Measurements from ENCODE around the gene APOH. TPM values are rescaled to one million over a fixed set of nuclear protein-coding genes. Genes with fewer than 3 reads are reported as not detected.
"Not testable (repeated sequence)": the region's sequence is repeated elsewhere in the genome, so short reads cannot be mapped to it uniquely, and the experiment has no call there.

Gene APOH
- total and polyA plus RNA-seq, 3 experiments from 2014 or later: not detected

- H3K9me3 ChIP-seq (ENCODE audit: low read length); H3K27me3 ChIP-seq (ENCODE audit: insufficient read depth, low read length, poor library complexity, severe bottlenecking); H3K27me3 Mint-ChIP-seq; H3K4me3 ChIP-seq (ENCODE audit: low read length); DNase-seq; H3K27ac Mint-ChIP-seq; H3K27ac ChIP-seq (ENCODE audit: low read depth, low read length); POLR2A ChIA-PET; H3K36me3 ChIP-seq (ENCODE audit: insufficient read depth, low read length); H3K9me3 Mint-ChIP-seq; H3K36me3 Mint-ChIP-seq; H3K4me3 Mint-ChIP-seq: not testable (repeated sequence)
- CTCF ChIA-PET: interaction anchor here (1.0 kb wide), 1 partner anchor 295 kb away, joined by 4 read pairs; no protein-coding TSS in a partner anchor
- H3K4me1 ChIP-seq (ENCODE audit: insufficient read depth, low read length): peaks cover 15% of the 10 kb centered on the region
- peaks cover 11 to 19% (median 12%) of the 10 kb centered on the region in 3 donors for H3K4me1 Mint-ChIP-seq
These were observed 24.2 kb upstream of the APOH start for GRCh38 chr17:66253458-66253857.

- H3K36me3 ChIP-seq (ENCODE audit: insufficient read depth, low read length): no peaks in the 10 kb centered on the region
- POLR2A ChIA-PET: interaction anchor here (0.6 kb wide), 1 partner anchor 30 kb away, joined by 3 read pairs; no protein-coding TSS in a partner anchor
- H3K4me3 ChIP-seq (ENCODE audit: low read length): no peak overlapping the region
- Mint-ChIP-seq H3K9me3 (no peaks in the 10 kb centered on the region), H3K27ac (peak overlapping the region in 1 of 8 donors; percentile 26), H3K27me3 (no peaks in the 10 kb centered on the region), H3K36me3 (no peaks in the 10 kb centered on the region), H3K4me1 (peaks cover 16 to 22% (median 20%) of the 10 kb centered on the region in 3 donors), H3K4me3 (no peak overlapping the region)
- no peak overlapping the region for H3K27ac ChIP-seq (ENCODE audit: low read depth, low read length)
- CTCF ChIA-PET: interaction anchor here (0.7 kb wide), 1 partner anchor 9 kb away, joined by 3 read pairs; no protein-coding TSS in a partner anchor
- DNase-seq: no peak
- peaks cover 26% of the 10 kb centered on the region for H3K4me1 ChIP-seq (ENCODE audit: insufficient read depth, low read length)
- no peaks in the 10 kb centered on the region for H3K27me3 ChIP-seq (ENCODE audit: insufficient read depth, low read length, poor library complexity, severe bottlenecking)
- H3K9me3 ChIP-seq (ENCODE audit: low read length): no peaks in the 10 kb centered on the region
These were observed 21.5 kb upstream of the APOH start for GRCh38 chr17:66250686-66251085.

- H3K4me1 Mint-ChIP-seq: peaks cover 10 to 20% (median 17%) of the 10 kb centered on the region in 3 donors
These were observed 19.1 kb upstream of the APOH start for GRCh38 chr17:66248285-66248684.

GRCh38 chr17:66241839-66242238 is 12.6 kb upstream of the APOH start:
- Mint-ChIP-seq H3K4me3 (no peak overlapping the region), H3K36me3 (peaks cover 0 to 1% (median 0%) of the 10 kb centered on the region in 3 donors), H3K27ac (peak overlapping the region in 1 of 8 donors; percentile 39), H3K27me3 (peaks cover 0 to 8% of the 10 kb centered on the region in 2 donors), H3K4me1 (peaks cover 9 to 14% (median 13%) of the 10 kb centered on the region in 3 donors), H3K9me3 (no peaks in the 10 kb centered on the region)
- Histone ChIP-seq H3K9me3 (ENCODE audit: low read length) (no peaks in the 10 kb centered on the region), H3K4me1 (ENCODE audit: insufficient read depth, low read length) (peaks cover 12% of the 10 kb centered on the region), H3K27ac (ENCODE audit: low read depth, low read length) (no peak overlapping the region), H3K27me3 (ENCODE audit: insufficient read depth, low read length, poor library complexity, severe bottlenecking) (no peaks in the 10 kb centered on the region), H3K36me3 (ENCODE audit: insufficient read depth, low read length) (no peaks in the 10 kb centered on the region), H3K4me3 (ENCODE audit: low read length) (no peak overlapping the region)
- CTCF ChIA-PET: interaction anchor here (0.7 to 1.1 kb wide), 2 partner anchors 9 to 30 kb away, joined by 3 to 4 read pairs; no protein-coding TSS in a partner anchor
- POLR2A ChIA-PET: no interaction called here
- no peak for DNase-seq

More at GRCh38 chr17:66248285-66248684, 19.1 kb upstream of the APOH start:
- no peak overlapping the region for H3K4me3 ChIP-seq (ENCODE audit: low read length)
- DNase-seq: no peak
- H3K36me3 ChIP-seq (ENCODE audit: insufficient read depth, low read length): no peaks in the 10 kb centered on the region
- CTCF ChIA-PET: interaction anchor here (0.7 kb wide), 1 partner anchor 18 kb away, joined by 3 read pairs; no protein-coding TSS in a partner anchor
- Mint-ChIP-seq H3K4me3 (no peak overlapping the region), H3K27ac (no peak overlapping the region), H3K36me3 (no peaks in the 10 kb centered on the region), H3K9me3 (no peaks in the 10 kb centered on the region), H3K27me3 (no peaks in the 10 kb centered on the region)
- POLR2A ChIA-PET: no interaction called here
- peaks cover 18% of the 10 kb centered on the region for H3K4me1 ChIP-seq (ENCODE audit: insufficient read depth, low read length)
- H3K27me3 ChIP-seq (ENCODE audit: insufficient read depth, low read length, poor library complexity, severe bottlenecking): no peaks in the 10 kb centered on the region
- H3K27ac ChIP-seq (ENCODE audit: low read depth, low read length): no peak overlapping the region
- H3K9me3 ChIP-seq (ENCODE audit: low read length): no peaks in the 10 kb centered on the region

- Mint-ChIP-seq H3K27ac (peak overlapping the region in 1 of 8 donors; percentile 24), H3K4me3 (no peak overlapping the region), H3K4me1 (peaks cover 2 to 8% (median 6%) of the 10 kb centered on the region in 3 donors), H3K36me3 (peaks cover 0 to 1% (median 0%) of the 10 kb centered on the region in 3 donors), H3K27me3 (peaks cover 0 to 8% of the 10 kb centered on the region in 2 donors), H3K9me3 (no peaks in the 10 kb centered on the region)
- Histone ChIP-seq H3K27ac (ENCODE audit: low read depth, low read length) (no peak overlapping the region), H3K4me1 (ENCODE audit: insufficient read depth, low read length) (peaks cover 2% of the 10 kb centered on the region), H3K9me3 (ENCODE audit: low read length) (no peaks in the 10 kb centered on the region), H3K36me3 (ENCODE audit: insufficient read depth, low read length) (no peaks in the 10 kb centered on the region), H3K27me3 (ENCODE audit: insufficient read depth, low read length, poor library complexity, severe bottlenecking) (no peaks in the 10 kb centered on the region), H3K4me3 (ENCODE audit: low read length) (no peak overlapping the region)
- no peak for DNase-seq
- ChIA-PET POLR2A (no interaction called here), CTCF (interaction anchor here (0.7 kb wide), 2 partner anchors 276 to 1456 kb away, joined by 3 read pairs; no protein-coding TSS in a partner anchor)
These were observed 11.4 kb upstream of the APOH start for GRCh38 chr17:66240630-66241029.

GRCh38 chr17:66240013-66240412 is 10.8 kb upstream of the APOH start:
- no peak for DNase-seq
- peaks cover 0 to 1% (median 0%) of the 10 kb centered on the region in 3 donors for H3K36me3 Mint-ChIP-seq
- H3K4me3 Mint-ChIP-seq: no peak overlapping the region
- Histone ChIP-seq H3K4me3 (ENCODE audit: low read length) (no peak overlapping the region), H3K4me1 (ENCODE audit: insufficient read depth, low read length) (no peaks in the 10 kb centered on the region), H3K9me3 (ENCODE audit: low read length) (no peaks in the 10 kb centered on the region), H3K27ac (ENCODE audit: low read depth, low read length) (no peak overlapping the region), H3K27me3 (ENCODE audit: insufficient read depth, low read length, poor library complexity, severe bottlenecking) (no peaks in the 10 kb centered on the region), H3K36me3 (ENCODE audit: insufficient read depth, low read length) (no peaks in the 10 kb centered on the region)
- peaks cover under 1 to 4% (median 3%) of the 10 kb centered on the region in 3 donors for H3K4me1 Mint-ChIP-seq
- CTCF ChIA-PET: interaction anchor here (0.7 kb wide), 1 partner anchor 1457 kb away, joined by 3 read pairs; no protein-coding TSS in a partner anchor
- no peaks in the 10 kb centered on the region for H3K9me3 Mint-ChIP-seq
- peak overlapping the region in 1 of 8 donors; percentile 48 for H3K27ac Mint-ChIP-seq
- H3K27me3 Mint-ChIP-seq: peaks cover 0 to 8% of the 10 kb centered on the region in 2 donors
- POLR2A ChIA-PET: no interaction called here

- Mint-ChIP-seq H3K27ac (no peak overlapping the region), H3K4me1 (peaks cover 3 to 7% (median 6%) of the 10 kb centered on the region in 3 donors), H3K4me3 (no peak overlapping the region), H3K9me3 (no peaks in the 10 kb centered on the region), H3K36me3 (peaks cover 0 to 1% (median 0%) of the 10 kb centered on the region in 3 donors), H3K27me3 (peaks cover 0 to 8% of the 10 kb centered on the region in 2 donors)
- no peak for DNase-seq
- no peak overlapping the region for H3K27ac ChIP-seq (ENCODE audit: low read depth, low read length)
- no peak overlapping the region for H3K4me3 ChIP-seq (ENCODE audit: low read length)
- POLR2A ChIA-PET: no interaction called here
- no peaks in the 10 kb centered on the region for H3K36me3 ChIP-seq (ENCODE audit: insufficient read depth, low read length)
- no peaks in the 10 kb centered on the region for H3K4me1 ChIP-seq (ENCODE audit: insufficient read depth, low read length)
- no peaks in the 10 kb centered on the region for H3K9me3 ChIP-seq (ENCODE audit: low read length)
- CTCF ChIA-PET: no interaction called here
- H3K27me3 ChIP-seq (ENCODE audit: insufficient read depth, low read length, poor library complexity, severe bottlenecking): no peaks in the 10 kb centered on the region
These were observed 6.3 kb upstream of the APOH start for GRCh38 chr17:66235377-66235994.

- Mint-ChIP-seq H3K4me3 (no peak overlapping the region), H3K27me3 (peaks cover 0 to 8% of the 10 kb centered on the region in 2 donors), H3K36me3 (peaks cover 0 to 1% (median 0%) of the 10 kb centered on the region in 3 donors), H3K27ac (peak overlapping the region in 1 of 8 donors; percentile 14), H3K4me1 (peaks cover 3 to 7% (median 6%) of the 10 kb centered on the region in 3 donors), H3K9me3 (no peaks in the 10 kb centered on the region)
- CTCF ChIA-PET: no interaction called here
- H3K4me1 ChIP-seq (ENCODE audit: insufficient read depth, low read length): no peaks in the 10 kb centered on the region
- H3K36me3 ChIP-seq (ENCODE audit: insufficient read depth, low read length): no peaks in the 10 kb centered on the region
- no peak for DNase-seq
- no peaks in the 10 kb centered on the region for H3K27me3 ChIP-seq (ENCODE audit: insufficient read depth, low read length, poor library complexity, severe bottlenecking)
- H3K27ac ChIP-seq (ENCODE audit: low read depth, low read length): no peak overlapping the region
- H3K4me3 ChIP-seq (ENCODE audit: low read length): no peak overlapping the region
- POLR2A ChIA-PET: no interaction called here
- no peaks in the 10 kb centered on the region for H3K9me3 ChIP-seq (ENCODE audit: low read length)
These were observed 5.4 kb upstream of the APOH start for GRCh38 chr17:66234611-66235010.
